GM18868 (cell line): ENCODE results near the gene ARAP1.

Source experiments
- ATAC-seq: cut with Tn5 transposase; IDR thresholded peaks from one replicate; pipeline ENCODE4 v1.9.1; 2021; ENCODE audit warnings: mild to moderate bottlenecking, moderate library complexity; ENCODE audit not compliant: unreplicated experiment

The ARAP1 gene

DNA sequence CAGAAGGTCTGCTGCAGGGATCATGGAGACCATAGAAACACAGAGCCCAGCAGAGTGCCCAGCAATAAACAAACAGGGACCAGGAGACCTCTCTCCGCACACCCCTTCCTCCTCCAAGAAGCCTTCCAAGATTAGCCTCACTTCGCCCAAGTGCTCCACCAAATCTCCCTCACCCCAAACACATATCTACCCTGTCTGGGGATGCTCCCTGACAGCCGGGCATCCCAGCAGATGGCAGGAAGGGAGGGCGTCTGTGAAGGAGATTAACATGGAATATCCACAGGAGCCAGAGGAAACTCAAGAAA is 26.5 kb downstream of the ARAP1 start:
- no peak for ATAC-seq

DNA sequence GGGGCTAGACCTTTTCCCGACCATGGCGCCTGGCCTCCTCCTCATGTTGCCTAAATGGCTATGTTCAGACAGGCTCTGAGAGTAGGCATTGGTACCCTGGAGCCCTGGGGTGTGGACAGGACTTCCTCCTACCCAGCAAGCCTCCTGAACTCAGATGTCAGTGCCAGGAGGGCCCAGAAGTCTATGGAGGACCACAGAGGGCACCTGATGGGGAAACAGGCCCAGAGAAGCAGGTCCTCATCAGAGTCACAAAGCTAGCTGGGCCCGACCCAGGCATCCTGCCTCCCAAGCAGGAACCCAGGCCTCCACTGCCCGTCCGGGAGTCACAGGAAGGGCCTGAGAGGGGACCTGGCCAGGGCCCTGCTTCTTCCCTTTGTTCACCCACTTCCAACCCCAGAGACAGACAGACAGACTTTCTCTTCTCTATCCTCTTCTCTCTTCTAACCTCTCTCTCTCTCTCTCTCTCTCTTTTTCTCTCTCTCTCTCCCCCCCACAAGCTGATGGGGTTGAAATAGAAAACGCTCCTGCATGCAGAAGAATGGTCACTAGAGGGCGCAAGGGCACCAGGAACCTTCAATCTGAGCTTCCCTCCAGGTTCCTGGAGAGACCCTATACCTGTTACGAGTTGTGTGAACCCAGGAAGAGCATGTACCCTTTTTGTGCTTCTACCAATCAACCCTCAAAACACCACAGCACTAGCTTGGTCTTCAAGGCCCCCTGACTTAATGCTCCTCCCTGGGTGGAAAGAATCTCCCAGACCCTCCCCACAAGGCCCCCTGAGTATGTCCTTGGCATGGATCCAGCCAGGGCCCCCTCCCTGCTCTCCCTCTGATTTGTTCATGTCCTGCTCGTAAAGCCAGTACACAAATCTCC is 27.1 kb downstream of the ARAP1 start:
- no peak for ATAC-seq

DNA sequence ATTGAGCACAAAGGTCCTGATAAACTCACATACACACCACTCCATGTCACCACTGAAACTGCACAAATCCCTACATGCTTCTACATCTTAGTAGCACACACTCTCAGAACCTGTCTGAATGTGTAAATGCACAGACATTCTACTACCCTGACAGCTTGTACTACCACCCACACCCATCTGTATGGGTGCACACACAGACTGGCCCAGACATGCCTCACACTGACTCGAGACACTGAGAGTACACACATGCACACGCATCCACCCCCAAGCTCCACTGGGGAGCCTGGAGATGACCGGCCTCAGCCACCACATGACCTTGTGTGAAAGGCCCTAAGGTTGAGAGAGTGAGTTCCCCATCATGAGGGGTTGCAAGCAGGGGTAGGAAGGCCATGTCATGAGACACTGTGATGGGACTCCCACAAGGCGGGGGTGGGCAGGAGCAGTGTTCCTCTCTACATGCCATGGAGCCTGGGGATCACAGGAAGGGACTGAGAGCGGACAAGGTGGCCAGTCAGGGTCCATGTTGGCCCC is 28.1 kb downstream of the ARAP1 start:
- no peak for ATAC-seq

DNA sequence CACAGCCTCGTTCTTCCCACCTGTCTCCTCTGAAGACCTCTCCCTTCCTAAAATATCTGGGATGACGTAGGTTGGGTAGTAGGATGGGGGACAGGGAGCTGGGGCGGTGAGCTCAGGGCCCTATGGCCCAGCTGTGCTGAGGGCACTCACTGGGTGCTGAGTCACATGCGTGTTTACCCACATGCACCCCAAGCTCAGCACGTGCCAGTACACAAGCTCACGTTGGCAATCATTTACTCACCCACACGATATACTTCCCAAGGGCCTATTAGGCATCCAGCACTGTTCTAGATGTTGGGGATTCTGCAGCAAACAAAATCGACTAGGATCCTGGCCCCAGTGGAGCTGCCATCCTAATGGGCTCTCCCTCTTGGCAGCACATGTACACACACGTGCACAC is 28.7 kb downstream of the ARAP1 start:
- ATAC-seq, result no peak

DNA sequence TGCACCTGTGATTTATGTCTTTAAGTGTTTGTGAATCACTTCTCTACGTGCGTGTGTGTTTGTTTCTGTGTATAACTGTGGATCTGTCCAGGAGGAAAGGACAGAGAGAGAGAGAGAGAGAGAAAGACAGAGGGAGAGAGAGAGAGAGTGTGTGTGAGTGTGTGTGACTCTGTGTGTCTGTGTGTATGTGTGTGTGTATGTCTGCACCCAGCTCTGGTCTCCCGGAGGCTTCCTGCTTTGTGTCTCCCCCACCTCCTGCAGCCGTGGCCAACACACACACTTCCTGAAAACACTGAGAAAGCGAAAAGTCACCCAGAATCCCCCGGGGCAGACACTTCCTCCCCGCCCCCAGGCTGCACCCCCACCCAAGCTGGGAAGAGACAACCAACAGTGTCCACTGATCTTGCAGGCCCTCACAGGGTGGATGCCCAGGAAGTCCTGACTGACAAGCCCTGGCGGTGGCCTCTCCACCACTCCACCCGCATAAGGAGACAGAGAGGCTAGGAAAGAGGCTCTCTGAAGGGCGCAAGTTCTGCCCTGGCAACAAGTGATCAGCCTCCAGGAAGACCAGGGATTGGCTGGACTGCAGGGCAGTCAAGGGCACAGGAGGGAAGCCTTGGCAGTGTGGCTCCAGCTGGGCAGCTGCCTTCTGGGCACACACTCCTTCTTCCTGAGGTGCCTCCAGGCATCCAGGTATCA is 30.0 kb downstream of the ARAP1 start:
- peak; percentile 74 for ATAC-seq

DNA sequence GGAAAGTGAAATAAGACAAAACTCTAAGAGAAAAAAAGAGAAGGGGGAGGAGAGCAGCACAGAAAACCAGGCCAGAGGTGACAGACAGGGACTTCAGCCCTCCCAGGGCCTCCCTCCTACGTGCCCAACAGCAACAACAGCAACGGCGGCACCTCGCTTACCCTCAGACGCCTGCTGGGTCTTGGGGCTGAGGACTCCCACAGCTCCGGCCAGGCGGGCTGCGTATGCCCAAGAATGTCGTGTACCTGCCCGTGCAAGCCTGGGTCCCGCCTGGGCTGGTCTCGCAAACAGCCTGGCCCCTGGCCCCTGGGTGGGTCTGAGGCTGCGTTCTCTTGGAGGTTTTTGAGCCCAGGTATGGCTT is 30.5 kb downstream of the ARAP1 start:
- ATAC-seq, result no peak

DNA sequence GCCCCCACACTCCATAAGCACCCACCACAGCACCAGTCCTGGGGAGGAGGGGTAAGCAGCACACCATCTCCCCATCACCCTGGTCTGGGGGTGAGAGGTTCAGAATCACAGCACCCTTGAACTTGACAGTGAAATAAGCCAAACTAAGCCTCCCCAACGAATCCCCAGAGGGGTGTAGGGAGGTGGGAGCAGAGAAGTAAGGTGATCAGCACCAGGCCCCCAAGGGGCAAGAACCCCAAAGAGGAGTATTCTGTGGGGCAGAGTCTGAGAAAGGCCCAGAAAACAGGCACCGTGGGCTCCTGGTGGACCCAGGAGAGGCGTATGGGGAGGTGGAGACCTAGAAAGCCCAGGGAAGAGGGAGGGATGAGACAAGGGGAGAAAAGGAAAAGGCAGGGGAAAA is 30.9 kb downstream of the ARAP1 start:
- no peak for ATAC-seq

DNA sequence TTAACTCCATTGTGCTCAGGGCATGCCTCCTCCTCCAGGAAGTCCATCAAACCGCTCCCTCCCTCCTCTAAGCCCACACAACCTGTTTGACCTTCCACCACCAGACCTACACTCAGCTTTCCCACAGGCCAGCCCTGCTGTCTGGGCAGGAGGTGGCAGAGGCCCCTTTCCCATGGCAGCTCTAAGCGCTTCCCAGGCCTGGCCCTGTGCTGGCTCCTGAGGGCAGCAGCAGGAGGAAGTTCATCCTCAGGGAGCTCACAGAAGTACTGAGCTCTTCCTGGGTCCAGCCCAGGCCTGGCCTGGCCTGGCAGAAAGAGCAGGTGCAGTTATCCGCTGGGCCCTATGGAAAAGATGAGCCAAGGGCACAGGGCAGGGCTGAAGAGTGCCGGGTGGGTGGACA is 31.4 kb downstream of the ARAP1 start:
- no peak for ATAC-seq

DNA sequence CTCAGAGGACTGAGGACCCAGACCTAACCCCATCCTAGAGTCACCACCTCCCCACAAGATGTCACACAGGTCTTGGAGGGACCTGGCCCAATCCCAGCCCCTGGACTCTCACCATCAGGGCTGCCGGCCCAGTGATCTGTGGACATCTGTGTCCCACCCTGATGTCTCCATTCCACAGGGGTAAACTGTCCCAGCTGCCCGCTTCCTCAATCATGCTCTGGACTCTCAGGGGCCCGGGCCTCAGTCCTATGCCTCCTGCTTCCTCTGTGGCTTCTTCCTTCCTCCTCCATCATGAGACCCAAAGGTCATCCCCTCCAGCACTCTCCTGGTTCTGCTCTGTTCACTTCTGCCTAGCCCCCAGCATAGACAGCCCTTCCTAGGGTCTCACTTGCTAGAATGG is 32.2 kb downstream of the ARAP1 start:
- ATAC-seq, result no peak

DNA sequence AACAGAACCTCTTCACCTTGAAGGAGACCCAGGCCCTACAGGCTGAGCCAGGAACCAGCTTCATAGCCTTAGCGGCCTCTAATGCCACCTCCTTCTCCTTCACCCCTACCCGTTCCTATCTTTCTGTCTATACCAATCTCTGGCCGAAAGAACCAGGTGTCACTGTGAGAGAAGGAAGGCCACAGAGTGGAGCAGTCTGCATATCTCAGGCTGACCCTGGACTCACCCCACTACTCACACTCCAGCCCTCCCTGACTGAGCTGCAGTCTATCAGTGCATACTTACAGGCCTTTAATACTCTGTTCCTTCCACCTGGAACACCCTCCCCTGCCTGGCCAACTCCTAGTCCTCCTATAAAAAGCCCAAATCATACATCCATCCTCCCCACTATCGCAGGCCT is 32.7 kb downstream of the ARAP1 start:
- ATAC-seq, result no peak

DNA sequence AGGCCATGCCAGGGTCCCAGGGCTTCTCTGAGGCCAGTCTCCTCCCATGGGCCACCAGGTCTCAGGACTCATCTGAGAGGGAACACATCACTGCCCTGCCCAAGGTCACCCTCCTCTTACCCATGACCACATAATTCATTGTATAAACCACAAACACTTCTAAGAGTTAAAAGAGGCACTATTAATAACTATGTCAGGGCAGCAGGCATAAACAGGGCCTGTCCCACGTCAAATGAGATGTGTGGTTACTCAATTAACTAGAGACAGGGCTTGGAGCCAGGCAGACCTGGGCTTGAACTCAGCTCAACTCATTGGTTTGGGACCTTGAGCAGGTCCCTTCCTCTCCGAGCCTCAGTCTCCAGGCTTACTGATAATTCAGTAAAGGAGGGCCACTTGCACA is 33.1 kb downstream of the ARAP1 start:
- ATAC-seq, result no peak

DNA sequence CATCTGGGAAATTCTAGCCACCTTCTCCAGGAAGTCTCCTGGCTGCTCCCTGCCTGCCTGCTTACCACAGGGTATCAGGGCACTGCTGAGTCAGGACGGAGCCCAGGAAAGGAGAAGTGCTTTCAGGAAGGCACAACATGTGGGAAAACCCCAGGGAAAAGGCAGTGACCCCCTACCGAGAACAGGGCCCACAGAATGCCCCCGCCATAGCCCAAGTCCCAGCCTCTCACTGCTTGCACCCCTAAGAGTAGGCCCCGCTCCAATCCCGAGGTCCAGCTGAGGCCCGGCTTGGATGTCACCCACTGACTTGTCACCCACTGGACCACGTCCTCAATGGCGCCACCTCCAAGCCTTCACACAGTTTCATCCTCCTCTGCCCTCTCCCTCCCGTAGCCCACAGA is 34.1 kb downstream of the ARAP1 start:
- ATAC-seq, result no peak

DNA sequence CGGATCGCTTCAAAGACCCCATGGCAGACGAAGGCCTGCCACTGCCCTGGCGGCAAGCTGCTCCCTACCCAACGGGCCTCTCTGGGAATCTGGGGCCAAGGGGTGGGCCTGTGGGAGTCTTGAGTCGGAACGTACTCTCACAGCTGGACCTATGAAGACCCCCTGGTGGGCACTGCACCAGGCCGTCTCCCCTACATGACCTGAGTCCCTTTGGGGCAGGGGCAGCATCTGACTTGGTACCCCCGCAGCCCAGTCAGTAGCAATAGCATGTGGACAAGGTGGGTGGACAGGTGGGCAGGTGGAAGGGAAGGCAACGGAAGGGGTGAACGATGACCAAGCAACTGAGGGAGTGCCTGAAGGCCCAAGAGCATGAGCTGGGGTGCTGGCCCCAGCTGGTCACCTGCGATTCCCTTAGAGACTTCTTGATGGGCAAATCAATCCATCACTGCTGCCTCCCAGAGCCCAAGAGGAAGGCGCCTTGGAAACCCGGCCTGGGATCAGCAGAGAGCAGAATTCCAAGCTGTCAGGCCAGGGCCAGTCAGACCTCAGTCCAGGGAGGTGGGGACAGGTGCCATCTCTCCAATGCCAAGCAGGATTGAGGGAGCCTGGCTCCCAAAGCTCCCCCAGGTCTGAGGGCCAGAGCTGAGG is 35.3 kb downstream of the ARAP1 start:
- ATAC-seq, result no peak

DNA sequence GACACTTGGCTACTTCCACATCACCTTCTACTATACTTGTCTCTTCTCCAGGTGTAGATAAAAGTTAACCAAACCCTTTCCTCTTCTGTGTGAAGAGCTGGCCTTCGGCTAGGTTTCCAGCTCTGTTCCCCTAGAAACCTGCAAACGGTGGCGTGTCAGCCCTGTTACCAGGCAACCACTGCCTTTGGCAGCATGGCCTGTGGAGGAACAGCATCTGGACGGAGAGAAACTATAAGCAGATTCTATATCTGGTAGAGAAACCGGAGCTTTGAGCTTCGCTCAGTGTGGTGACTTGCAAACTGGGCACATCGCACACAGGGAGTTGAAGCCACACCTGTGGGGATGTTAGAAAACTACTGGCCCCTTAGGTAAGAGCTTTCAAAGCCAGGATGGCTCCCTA is 35.9 kb downstream of the ARAP1 start:
- ATAC-seq, result no peak

DNA sequence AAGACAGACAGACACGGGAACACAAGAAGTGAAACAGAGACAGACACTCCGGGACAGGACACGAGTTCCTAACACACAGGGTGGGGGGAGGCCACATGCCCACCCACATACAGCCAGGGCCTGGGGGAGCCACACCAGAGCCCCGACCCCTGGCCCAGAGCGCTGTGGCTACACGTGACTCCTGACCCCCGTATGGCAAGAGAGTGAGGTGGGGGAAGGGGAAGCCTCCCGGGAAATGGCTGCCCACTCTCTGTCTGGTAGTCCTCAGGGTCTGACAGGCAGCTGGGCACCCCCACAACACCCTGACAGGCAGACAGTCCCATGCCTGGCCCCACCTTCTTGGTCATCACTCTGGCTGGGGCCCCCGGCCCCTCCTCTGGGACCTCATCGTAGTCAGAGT is 39.4 kb downstream of the ARAP1 start:
- ATAC-seq, result no peak

DNA sequence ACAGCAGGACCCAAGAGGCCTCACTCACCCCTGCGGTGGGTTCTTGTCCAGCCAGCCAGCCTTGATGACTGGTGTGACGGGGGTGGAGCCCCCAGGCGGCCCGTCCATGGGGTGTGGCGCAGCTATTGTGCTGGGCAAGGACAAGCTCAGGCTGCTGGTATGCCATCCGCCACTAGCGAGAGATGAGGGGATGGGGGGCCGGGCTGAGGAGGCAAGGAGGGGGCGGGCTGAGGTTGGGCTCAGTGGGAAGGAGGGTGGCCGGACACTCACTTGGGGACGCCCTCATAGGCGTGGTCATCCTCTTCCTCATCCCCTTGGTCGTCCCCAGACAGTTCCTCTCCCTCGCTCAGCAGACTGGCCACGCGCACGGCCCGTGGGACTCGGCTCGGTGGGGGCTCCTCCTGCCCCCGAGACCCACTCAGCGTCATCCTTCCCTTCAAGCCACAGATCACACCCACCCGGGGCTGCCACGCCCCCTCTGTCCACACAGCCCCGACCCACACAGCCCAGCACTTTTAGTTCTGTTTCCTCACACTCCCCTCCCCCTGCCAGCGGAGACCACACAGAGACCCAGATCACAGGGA is 39.9 kb downstream of the ARAP1 start:
- no peak for ATAC-seq

DNA sequence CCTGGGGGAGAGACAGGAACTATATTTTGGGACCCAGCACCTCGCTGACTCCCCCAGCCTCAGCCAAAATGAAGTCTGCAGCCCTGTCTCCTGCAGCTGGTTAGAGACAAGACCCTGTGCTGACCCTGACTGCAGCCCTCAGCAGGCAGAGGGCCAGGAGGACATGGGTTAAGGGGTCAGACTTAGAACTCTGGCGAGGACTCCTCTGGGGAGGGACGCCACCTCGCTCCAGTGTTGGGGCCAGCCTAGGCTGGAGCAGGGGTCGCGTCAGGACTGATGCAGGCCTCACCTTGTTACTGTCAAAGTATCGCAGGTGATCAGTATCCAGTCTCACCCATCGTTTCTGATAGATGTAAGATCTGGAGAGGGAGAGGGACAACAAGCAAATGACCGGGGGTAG is 41.1 kb downstream of the ARAP1 start:
- ATAC-seq, result no peak

DNA sequence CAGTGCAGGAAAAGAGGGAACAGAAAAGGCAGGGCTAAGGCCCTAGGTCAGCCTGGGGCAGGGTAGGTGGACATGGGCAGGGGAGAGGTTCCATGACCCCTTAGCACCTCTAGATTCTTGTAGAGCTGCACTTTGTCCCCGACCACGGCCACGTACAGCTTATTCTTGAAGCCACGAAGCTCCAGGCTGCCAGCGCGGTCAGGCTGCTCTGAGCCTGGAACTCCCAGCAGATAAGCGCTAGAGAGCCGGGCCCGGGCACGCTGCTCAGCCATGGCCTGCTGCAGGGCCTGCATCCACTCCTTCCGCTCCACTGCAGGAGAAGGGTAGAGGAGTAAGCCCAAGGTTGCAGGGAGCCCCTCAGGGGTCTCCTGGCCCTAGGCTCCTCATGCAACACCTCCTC is 41.9 kb downstream of the ARAP1 start:
- no peak for ATAC-seq

DNA sequence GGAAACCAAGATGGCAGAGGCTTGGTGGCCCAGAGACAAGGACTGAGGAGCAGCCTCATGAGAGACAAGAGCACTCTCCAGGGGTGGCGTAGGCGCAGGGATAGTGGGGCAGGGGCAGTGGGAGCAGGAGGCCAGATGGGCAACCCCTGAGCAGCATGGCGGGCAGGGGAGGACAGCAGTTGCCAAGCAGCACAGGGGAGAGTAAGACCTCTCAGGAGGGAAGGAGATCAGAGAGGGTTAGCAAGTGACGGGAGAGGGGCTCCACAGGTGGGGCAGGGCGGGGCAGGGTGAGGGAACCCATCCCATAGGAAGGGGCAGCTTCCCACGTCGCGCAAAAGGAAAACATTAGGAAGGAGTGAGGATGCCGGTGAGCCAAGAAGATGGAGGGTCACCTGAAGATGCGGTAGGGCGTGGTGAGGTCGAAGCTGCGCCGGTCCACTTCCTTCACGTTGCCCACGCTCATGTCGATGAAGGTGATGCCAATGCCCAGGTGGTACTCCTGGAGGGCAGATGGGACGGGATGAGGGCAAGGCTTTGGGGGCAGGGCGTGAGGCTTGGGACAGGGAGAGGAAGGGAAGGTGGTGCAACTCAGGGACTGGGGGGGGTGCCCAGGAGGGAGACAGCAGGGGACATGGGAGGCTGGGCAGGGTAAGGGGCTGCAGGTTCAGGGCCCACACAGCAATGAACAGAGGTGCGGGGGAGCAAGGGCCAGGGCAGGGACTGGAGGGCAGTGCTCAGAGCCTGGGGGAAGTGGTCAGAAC is 42.5 kb downstream of the ARAP1 start:
- no peak for ATAC-seq

DNA sequence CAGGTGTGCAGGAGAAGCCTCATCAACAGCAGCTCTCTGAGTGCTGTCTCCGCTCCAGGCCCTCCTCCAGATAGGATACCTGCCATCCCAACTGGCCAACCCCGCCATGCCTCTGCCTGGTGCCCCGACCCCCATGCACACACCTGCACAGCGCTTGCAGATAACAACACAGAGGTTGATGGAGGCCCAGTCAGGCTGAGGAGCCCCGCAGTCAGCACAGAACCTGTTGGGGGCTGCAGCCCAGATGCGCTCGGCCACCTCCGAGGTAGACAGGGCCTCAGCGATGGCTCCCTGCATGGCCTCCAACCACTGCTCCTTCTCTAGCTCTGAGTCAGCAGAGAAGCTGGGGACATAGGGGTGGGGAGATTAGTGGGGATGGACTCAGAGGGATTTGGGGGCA is 45.2 kb downstream of the ARAP1 start:
- ATAC-seq, result no peak

DNA sequence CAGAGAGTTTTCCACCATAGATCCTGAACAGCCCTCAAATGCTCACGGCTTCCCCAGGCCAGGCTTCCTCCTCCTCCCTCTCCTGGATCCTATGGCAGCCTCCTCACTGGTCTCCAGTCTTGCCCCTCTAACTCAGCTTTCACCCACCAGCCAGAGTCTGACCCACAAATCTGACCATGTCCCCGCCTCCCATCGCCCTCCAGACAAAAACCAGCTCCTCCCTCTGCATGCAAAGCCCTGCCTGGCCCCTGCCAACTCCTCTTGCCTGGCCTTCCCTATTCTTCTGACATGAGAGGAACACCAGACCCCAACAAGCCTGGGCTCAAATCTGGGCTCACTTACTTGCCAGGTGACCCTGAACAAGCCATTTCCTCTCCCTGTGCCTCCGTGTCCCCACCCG is 45.6 kb downstream of the ARAP1 start:
- ATAC-seq, result no peak
